Measurements from ENCODE around the gene EDIL3.
"Not testable (repeated sequence)": the region's sequence is repeated elsewhere in the genome, so short reads cannot be mapped to it uniquely, and the experiment has no call there.

Gene EDIL3

DNA sequence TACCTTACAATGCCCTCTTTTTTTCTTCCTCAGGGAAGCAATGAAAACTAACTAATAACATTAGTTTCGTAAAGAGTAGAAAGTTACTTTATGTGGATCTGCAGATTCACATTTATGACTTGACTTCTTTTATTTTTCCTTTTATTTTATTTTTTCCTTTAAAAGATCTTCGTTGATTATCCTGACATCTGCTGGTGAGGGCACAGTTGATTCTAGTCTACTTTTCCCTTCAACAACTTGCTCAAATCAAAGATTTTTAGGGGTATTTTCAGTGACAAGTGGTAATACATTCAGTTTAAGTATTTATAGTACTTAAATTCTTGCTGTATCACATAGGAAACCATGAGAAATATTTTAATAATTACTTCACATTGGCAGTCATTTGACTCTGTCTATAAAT lies 4.9 kb downstream of the EDIL3 start:
- H3K4me3 ChIP-seq (ENCODE audit: low read depth, low read length), result no peak overlapping the region

DNA sequence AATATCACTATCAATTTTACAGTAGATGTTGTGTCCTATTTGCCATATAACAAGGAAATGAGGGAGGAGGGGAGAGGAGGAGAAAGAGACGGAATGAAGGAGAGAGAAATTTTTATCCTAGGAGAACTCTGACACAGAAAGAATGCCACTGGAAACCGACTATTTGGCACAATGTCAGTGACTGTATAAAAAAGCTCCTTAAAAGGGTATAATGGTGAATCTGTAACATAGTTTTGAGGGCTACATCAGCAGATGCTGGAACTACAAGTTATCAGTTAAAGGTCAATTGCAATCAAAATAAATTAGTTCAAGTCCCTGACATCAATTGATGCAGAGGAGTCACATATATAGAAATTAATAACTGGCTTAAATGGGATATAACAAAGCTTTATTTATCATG lies 5.7 kb downstream of the EDIL3 start:
- H3K4me3 ChIP-seq (ENCODE audit: low read depth, low read length), result no peak overlapping the region

DNA sequence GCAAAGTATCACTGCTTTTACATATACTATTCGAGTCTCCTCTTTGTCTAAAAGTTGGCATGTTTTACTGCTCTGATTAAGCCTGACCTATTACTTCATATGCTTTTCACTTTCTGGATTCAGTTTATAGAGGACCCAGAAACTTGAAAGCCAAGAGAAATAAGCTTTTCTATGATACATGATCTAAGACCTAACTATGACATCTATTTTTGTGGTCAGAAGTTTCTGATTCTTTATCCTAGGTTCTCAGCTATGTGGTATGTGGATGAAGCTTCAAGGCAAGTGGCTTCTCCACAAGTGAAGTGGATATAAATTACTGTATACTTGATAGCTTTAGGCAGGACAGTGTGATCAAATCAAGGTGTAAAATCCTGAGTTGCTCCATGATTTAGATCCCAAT lies 6.3 kb downstream of the EDIL3 start:
- no peak overlapping the region for H3K4me3 ChIP-seq (ENCODE audit: low read depth, low read length)

DNA sequence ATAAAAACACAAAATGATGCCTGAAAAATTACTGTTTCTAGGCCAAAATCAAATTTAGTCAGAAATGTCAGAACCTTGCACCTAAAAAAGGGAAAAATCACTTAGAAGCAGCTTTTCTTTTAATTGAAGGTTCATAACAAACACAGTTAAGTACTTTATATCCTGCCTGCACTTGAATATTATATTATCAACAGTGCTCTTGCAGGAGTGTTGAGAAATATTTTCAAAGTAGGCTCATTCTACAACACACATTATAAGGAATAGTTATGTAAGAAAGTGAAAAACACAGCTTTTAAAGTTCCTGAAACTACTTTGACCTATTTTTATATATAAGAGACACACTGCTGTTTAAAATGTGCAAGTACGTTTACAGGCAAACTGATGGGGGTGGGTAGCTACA lies 8.3 kb downstream of the EDIL3 start:
- no peak overlapping the region for H3K4me3 ChIP-seq (ENCODE audit: low read depth, low read length)

DNA sequence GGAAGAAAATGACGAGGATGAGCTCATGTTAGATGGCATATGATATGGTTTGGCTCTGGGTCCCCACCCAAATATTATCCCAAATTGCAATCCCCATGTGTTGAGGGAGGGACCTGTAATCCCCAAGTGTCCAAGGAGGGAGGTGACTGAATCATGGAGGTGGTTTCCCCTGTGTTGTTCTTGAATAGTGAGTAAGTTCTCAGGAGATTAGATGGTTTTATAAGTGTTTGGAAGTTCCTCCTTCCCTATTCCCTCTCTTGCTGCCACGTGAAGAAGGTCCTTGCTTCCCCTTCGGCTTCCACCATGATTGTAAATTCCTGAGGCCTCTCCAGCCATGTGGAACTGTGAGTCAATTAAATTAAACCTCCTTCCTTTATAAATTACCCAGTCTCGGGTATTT lies 10.1 kb downstream of the EDIL3 start:
- no peak overlapping the region for H3K4me3 ChIP-seq (ENCODE audit: low read depth, low read length)

DNA sequence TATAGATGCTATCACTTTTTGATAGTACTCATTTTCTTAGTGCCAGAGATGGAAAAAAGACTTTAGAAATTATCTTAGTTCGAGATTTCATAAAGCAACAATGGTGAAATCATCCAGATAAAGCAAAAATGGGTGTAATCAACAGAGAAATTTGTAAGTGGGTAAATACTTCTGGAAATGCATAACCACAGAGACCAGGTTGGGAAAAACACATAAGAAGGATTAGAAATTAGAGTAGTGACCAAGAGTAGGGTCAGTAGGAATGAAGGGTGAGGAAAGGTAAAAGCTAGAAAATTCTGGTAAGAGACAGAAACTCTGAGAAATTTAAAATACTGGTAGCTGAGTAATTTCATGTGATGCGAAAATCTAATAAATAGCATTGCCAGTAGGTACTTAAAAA lies 11.2 kb downstream of the EDIL3 start:
- no peak overlapping the region for H3K4me3 ChIP-seq (ENCODE audit: low read depth, low read length)

DNA sequence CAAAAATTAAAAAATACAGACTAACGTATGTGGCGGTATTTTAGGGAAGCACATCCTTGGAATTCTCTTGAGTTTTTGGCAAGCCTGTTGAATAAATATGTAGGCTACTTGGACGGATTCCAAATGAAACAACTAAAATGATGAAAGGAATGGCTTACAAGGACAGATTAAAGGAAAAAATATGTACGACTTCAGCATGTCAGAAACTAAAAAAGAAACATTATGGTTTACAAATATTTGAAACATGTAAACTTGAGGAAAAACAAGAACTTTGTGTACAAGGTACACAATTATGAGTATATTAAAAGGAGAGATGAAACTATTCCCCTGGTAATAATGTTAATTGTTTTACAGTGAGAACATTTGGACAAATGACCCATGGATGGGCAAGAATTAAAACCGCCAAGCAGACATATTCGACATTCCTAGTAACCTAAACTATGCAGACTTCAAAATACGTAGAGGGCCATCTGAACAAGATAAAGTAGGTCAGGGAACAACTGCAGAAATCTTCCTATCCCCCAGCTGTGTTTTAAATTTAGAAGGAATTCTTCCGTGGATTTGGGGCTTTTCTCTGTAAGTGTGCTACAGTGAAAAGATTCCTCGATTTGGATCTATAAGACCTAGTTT lies 12.5 kb downstream of the EDIL3 start:
- no peak overlapping the region for H3K4me3 ChIP-seq (ENCODE audit: low read depth, low read length)

DNA sequence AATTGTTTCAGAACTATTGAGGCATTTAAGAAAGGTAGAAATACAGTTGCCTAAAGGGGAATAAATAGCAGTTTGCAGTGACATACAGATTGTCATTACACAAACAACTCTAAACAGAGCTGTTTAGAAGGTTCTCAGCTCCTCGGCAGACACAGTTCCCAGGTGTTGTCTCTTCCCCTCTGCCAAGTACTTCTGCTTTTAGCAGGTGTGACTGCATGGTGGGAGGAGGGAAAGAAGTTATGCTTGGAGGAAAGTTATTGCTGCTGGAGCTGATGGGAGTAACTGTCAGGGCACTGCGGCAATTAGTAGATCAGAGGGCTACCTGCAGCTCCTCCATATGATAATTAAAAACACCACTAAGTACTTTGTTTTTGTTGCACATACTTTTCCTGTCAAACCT lies 14.5 kb downstream of the EDIL3 start:
- H3K4me3 ChIP-seq (ENCODE audit: low read depth, low read length), result no peak overlapping the region

DNA sequence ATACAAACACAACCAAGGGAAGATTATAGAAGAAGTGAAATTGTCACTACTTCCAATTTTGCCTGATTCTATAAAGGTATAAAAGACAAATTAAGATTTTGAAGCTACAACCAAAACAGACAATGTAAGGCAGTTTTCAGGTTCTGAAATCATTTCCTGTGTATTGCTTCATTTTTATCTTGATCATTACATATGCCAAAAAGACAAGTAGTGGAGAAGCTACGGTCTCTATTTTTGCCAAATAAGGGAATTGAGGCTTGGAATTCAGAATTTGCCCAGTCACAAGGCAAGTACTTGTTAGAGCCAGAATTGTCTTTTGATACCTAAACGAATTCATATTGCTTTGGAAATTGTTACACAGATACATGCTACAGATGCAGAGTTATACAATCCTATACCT lies 20.6 kb downstream of the EDIL3 start:
- H3K4me3 ChIP-seq (ENCODE audit: low read depth, low read length), result no peak overlapping the region

DNA sequence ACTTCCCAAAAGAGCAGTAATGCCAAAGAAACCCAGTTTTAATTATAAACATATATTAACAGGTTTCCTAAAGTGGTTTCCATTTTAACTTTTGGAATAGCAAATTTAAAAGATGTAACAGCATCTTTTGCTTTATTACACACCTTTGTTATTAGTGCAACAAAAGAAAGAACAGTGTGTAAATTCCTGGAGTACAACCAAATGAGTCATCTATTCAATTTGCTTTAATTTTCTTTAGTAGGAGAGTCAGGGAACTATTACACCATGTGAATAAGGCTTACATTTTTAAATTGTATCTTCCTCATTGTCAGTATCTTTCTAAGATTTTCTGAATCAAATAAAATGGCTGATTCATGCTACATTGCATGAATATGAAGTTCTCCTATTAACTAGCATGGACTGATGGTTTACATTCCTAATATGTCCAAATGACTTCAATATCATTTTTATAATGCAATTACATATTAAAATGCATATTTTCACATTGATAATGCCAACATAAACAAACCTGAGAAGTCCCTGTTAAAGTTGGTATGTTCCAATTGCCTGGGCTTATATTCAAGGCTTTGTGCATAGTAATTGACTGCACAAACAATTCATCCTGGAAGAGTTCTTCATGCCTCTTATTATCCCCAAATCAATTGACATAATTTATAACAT lies 22.5 kb downstream of the EDIL3 start:
- no peak overlapping the region for H3K4me3 ChIP-seq (ENCODE audit: low read depth, low read length)

DNA sequence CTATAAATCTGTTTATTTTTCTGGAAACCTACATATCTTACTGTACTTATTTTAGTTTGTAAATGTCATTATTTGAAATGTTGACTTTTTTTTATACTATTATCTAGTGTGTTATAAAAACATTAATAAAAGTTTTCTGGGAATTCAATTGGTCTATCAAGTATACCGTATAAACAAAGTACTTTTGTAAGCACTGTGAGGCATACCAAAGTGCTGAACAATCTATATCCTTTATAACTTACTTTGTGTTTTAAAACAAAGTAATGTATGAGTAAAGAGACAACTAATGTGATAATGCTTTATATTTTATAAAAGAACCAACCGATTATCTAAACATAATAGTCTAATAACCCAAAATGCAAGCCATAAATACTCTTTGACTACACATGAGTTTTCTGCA lies 23.1 kb downstream of the EDIL3 start:
- no peak overlapping the region for H3K4me3 ChIP-seq (ENCODE audit: low read depth, low read length)

DNA sequence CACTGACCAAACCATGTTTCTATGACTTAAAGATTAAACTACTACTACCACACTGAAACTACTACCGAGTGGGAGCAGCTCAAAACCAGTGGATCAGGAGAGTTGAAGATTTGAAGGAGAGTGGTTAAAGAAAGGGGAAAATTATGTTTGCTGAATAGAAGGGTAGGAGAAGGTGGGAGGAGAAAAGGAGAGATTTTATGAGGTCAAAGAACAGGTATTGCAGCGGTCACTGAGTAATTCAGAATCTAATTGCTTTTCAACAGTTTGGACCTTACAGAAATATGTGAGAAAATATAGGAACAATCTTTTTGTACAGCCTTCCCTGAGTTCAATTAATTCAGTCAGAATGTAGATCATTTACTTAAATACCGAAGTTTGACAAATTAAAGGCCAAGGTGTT lies 24.6 kb downstream of the EDIL3 start:
- no peak overlapping the region for H3K4me3 ChIP-seq (ENCODE audit: low read depth, low read length)

DNA sequence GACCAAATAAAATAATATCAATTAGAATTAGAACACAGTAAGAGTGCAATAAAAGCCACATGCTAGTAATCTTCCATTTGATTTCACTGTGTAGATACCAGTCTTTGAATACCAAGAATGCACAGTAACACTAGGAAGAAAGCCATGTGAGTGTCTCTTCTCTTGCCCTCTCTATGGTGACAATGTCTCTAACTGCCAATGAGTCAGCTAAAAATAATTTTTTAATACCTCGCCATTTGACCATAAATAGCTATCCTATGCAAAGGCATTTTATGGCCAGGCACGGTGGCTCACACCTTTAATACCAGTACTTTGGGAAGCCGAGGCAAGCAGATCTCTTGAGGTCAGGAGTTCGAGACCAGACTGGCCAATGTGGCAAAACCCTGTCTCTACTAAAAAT lies 30.6 kb downstream of the EDIL3 start:
- H3K4me3 ChIP-seq (ENCODE audit: low read depth, low read length), result no peak overlapping the region

DNA sequence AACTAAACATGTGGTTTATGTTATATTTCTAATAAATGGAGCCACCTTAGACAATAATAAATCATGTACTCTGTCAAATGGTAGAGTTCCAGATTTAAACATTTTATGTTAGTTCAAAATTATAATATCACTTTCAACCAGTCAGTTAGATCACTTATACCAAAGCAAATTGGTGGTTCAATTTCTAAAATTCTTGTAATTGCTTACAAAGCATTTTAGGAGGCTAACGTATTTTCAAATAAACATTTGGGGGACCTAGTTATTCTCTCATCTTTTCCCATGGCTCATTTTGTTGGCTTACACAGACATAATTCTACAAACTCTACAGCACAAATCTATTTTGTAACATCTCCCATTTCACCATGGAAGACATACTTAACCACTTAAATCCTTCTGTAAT lies 39.9 kb downstream of the EDIL3 start:
- H3K4me3 ChIP-seq (ENCODE audit: low read depth, low read length), result no peak overlapping the region

DNA sequence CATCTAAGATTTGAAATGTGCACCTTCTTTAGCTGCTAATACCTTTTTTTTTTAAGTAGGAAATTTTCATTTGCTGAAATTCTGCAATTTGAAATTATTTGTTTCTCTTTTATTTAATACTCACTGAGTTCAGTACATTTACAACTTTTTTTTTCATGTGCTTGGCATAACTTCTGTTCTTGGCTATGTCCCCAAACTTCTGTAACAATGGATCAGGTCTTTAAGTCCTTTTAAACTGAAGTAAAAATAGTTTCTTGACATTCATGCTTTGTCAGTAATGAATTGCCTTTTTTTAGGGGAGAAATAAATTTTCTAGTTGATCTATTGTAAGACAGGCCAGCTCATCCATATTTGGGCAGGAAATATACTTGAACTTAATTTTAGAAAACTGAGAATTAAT lies 41.5 kb downstream of the EDIL3 start:
- no peak overlapping the region for H3K4me3 ChIP-seq (ENCODE audit: low read depth, low read length)

DNA sequence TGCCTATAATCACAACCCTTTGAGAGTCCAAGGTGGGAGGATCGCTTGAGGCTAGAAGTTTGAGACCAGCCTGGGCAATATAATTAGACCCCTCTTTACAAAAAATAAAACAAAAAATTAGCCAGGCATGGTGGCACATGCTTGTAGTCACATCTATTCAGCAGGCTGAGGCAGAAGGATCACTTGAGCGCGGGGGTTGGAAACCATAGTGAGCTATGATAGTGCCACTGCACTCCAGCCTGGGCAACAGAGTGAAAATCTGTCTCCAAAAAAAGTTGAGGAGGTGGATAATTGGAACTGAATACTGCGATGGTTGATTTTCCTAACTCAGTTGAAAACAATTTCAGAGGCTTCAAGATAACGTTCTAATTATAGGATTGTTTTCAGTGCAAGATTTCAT lies 52.6 kb downstream of the EDIL3 start:
- no peak overlapping the region for H3K4me3 ChIP-seq (ENCODE audit: low read depth, low read length)

DNA sequence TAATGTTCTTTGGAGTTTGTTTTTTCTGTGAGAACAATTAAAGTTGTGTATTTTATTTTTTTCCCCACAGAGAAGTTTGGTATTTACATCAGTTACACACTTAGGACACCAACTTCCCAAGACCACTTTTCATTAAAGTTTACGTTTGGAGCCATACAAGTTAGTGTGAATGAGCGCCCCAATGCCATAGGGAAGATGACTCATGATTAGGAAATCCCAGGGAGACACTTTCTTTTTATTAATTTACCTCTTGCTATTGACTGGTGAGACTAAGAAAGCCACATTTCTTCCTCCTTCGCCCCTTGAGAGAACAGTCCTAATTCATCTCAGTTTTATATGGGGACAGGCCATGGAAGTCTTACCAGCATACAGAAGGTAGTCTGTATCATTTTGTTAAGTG lies 57.1 kb downstream of the EDIL3 start:
- H3K4me3 ChIP-seq (ENCODE audit: low read depth, low read length), result no peak overlapping the region

DNA sequence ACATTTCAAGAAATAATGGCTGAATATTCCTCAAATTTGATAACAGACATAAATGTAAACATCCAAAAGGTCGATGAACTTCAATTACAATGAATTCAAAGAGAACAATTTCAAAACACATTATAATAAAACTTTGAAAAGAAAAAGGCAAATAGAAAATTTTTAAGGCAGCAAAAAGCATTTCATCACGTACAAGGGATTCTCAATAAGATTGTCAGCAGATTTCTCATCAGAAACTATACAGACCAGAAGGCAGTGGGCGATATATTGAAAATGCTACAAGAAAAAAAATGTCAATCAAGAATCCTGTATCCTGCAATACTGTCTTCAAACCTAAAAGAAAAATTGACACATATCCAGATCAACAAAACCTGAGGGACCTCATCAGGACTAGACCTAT lies 62.0 kb downstream of the EDIL3 start:
- H3K4me3 ChIP-seq (ENCODE audit: low read depth, low read length), result no peak overlapping the region

DNA sequence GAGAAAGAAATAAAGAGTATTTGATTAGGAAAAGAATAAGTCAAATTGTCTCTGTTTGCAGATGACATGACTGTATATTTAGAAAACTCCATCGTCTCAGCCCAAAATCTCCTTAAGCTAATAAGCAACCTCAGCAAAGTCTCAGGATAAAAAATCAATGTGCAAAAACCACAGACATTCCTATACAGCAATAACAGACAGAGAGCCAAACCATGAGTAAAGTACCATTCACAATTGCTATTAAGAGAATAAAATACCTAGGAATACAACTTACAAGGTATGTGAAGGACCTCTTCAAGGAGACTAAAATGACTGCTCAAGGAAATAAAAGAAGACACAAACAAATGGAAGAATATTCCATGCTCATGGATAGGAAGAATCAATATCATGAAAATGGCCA lies 66.9 kb downstream of the EDIL3 start:
- H3K4me3 ChIP-seq (ENCODE audit: low read depth, low read length), result not testable (repeated sequence)

DNA sequence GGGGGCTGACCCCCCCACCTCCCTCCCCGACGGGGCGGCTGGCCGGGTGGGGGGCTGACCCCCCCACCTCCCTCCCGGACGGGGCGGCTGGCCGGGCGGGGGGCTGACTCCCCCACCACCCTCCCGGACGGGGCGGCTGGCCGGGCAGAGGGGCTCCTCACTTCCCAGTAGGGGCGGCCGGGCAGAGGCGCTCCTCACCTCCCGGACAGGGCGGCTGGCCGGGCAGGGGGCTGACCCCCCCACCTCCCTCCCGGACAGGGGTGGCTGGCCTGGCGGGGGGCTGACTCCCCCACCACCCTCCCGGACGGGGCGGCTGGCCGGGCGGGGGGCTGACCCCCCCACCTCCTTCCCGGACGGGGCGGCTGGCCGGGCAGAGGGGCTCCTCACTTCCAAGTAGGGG lies 72.4 kb downstream of the EDIL3 start:
- not testable (repeated sequence) for H3K4me3 ChIP-seq (ENCODE audit: low read depth, low read length)

DNA sequence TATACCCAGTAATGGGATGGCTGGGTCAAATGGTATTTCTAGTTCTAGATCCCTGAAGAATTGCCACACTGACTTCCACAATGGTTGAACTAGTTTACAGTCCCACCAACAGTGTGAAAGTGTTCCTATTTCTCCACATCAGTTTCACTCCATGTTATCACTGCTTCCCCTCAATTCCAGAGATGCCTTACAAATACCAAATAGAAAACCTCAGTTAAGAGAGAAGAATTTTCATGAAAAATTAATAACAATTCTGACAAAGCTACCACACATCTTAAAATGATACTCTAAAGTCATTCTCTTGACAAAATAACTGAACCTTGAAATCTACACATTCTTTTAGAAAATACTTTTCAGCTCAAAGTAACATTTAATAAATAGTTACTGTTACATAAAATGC lies 74.8 kb downstream of the EDIL3 start:
- not testable (repeated sequence) for H3K4me3 ChIP-seq (ENCODE audit: low read depth, low read length)

DNA sequence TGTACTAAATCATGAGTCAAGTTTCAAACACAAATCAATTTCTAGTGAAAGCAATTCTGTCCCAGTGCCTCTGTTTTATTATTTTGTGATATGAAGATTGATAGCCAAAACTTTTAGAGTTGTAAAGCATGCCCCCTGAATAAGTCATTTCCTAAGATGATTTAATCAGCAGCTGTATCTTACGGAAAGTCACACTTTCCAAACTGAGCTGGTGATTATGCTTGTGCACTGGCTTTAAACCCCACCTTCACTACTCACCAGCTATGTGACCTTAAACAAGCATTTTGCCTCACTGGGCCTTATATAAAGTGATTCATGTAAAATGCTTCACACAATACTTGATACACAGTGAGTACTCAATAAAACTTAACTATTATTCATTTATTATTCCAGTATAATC lies 78.1 kb downstream of the EDIL3 start:
- no peak overlapping the region for H3K4me3 ChIP-seq (ENCODE audit: low read depth, low read length)

DNA sequence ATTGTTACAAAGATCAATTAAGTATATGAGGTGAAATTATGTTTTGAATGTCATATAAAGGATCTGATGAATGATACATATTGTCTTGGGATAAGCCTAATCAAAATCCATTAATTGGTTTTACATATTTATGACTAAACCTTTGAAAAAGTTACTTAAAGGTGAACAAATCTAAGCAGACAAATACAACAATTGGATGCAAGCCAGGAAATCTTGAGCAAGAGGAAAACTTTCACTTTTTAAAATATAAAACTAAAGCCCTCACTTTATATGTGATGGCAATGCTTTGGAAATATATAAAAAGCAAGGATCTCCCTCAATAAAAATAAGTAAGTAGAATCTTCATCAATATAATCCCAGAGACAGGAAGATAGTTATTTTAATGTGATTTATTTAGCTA lies 80.1 kb downstream of the EDIL3 start:
- H3K4me3 ChIP-seq (ENCODE audit: low read depth, low read length), result no peak overlapping the region
